GM12878 (cell line): Measurements from ENCODE around the gene WDFY4. TPM values are rescaled to one million over a fixed set of nuclear protein-coding genes. Genes with fewer than 3 reads are reported as not detected.
A peak's percentile ranks its signal among the peaks of the same experiment; 100 is the strongest.

Experiments used
- CBX3 ChIP-seq: fragments of 200-600 bp; sonication (generic); IDR thresholded peaks from 2 replicates; pipeline ENCODE4 v1.6.1; 2016; ENCODE audit warnings: low read depth, borderline replicate concordance
- CHD2 ChIP-seq: IDR thresholded peaks from 2 replicates; pipeline ENCODE4 v1.6.1; 2011; ENCODE audit warnings: low read depth, low read length, improper control_type of control experiment, borderline replicate concordance
- CREB1 ChIP-seq: IDR thresholded peaks from 2 replicates; pipeline ENCODE4 v1.6.1; 2012; ENCODE audit warnings: low read depth, mild to moderate bottlenecking, inconsistent platforms
- DPF2 ChIP-seq: fragments of 450-650 bp; IDR thresholded peaks from 2 replicates; pipeline ENCODE4 v1.6.1; 2017; ENCODE audit warnings: mild to moderate bottlenecking
- ESRRA ChIP-seq: IDR thresholded peaks from 2 replicates; pipeline ENCODE4 v1.6.1; 2012; ENCODE audit warnings: mild to moderate bottlenecking, low read length, improper control_type of control experiment
- IRF3 ChIP-seq: fragments of 450-650 bp; IDR thresholded peaks from 2 replicates; pipeline ENCODE4 v1.6.1; 2014; ENCODE audit warnings: mild to moderate bottlenecking
- IRF5 ChIP-seq: fragments of 450-650 bp; IDR thresholded peaks from 2 replicates; pipeline ENCODE4 v1.6.1; 2017; ENCODE audit warnings: borderline replicate concordance
- LARP7 ChIP-seq: fragments of 450-650 bp; IDR thresholded peaks from 2 replicates; pipeline ENCODE4 v1.6.1; 2017; ENCODE audit warnings: mild to moderate bottlenecking
- MLLT1 ChIP-seq: fragments of 450-650 bp; IDR thresholded peaks from 2 replicates; pipeline ENCODE4 v1.6.1; 2016; ENCODE audit warnings: mild to moderate bottlenecking
- MTA2 ChIP-seq: fragments of 450-650 bp; IDR thresholded peaks from 2 replicates; pipeline ENCODE4 v1.6.1; 2016; ENCODE audit warnings: low read depth, mild to moderate bottlenecking, moderate library complexity
- MXI1 ChIP-seq: fragments of 150-350 bp; IDR thresholded peaks from 2 replicates; pipeline ENCODE4 v1.6.1; 2011; ENCODE audit warnings: low read depth, mild to moderate bottlenecking, inconsistent platforms, low read length, improper control_type of control experiment
- NFXL1 ChIP-seq: fragments of 450-650 bp; IDR thresholded peaks from 2 replicates; pipeline ENCODE4 v1.6.1; 2017; ENCODE audit warnings: antibody characterized with exemption, mild to moderate bottlenecking, borderline replicate concordance
- NFYB ChIP-seq: IDR thresholded peaks from 2 replicates; pipeline ENCODE4 v1.6.1; 2011; ENCODE audit warnings: low read depth, mild to moderate bottlenecking, low read length, improper control_type of control experiment, moderate library complexity; ENCODE audit not compliant: insufficient read depth
- NRF1 ChIP-seq: conservative IDR thresholded peaks from 2 replicates; pipeline ENCODE4 v1.6.1; 2011; ENCODE audit warnings: mild to moderate bottlenecking, low read depth, low read length, improper control_type of control experiment
- PKNOX1 ChIP-seq: fragments of 450-650 bp; IDR thresholded peaks from 2 replicates; pipeline ENCODE4 v1.6.1; 2016; ENCODE audit warnings: mild to moderate bottlenecking
- PML ChIP-seq: IDR thresholded peaks from 2 replicates; pipeline ENCODE4 v1.6.1; 2012; ENCODE audit warnings: low read length, inconsistent platforms
- POU2F2 ChIP-seq: IDR thresholded peaks from 3 replicates; pipeline ENCODE4 v1.6.1; 2011; ENCODE audit warnings: low read depth, mild to moderate bottlenecking, low read length, borderline replicate concordance
- RB1 ChIP-seq: fragments of 450-650 bp; formaldehyde crosslinking; IDR thresholded peaks from 2 replicates; pipeline ENCODE4 v1.6.1; 2017; ENCODE audit warnings: mild to moderate bottlenecking, borderline replicate concordance
- RBBP5 ChIP-seq: fragments of 200-600 bp; sonication (generic); conservative IDR thresholded peaks from 2 replicates; pipeline ENCODE4 v1.6.1; 2016
- YBX1 ChIP-seq: fragments of 450-650 bp; IDR thresholded peaks from 2 replicates; pipeline ENCODE4 v1.6.1; 2016; ENCODE audit warnings: antibody characterized with exemption
- polyA plus RNA-seq, 11 experiments: library from polyadenylated mRNA; depleted of rRNA in 4 of 11; unstranded in 6 of 11; stranded (reverse) in 5 of 11; fragments of >200 nt; fragmentation: Nextera tagmentation in 4 of 11; fragmentation: Illumina TruSeq in 1 of 11; extraction: Ambion mirVana in 4 of 11; extraction: Trizol in 1 of 11; gene quantifications; 1 replicate in 1 of 11; 2 replicates in 10 of 11; pipeline versions ENCODE4 v1.2.1 to v1.2.3, GENCODE V29; 2011 to 2016; ENCODE audit warnings: inconsistent platforms in 2 of 11, missing spikeins in 2 of 11, low read depth in 1 of 11
- total RNA-seq, 4 experiments: library from RNA; depleted of rRNA in 3 of 4; stranded (reverse); fragments of >200 nt in 3 of 4; fragmentation: Illumina TruSeq in 1 of 4; extraction: Trizol in 1 of 4; gene quantifications; 2 replicates each; pipeline versions ENCODE4 v1.2.1 to v1.2.3, GENCODE V29; 2013 to 2021
- TF ChIP-seq, protein P1 (sequence below): fragments of 450-650 bp; IDR thresholded peaks from 2 replicates; pipeline ENCODE4 v1.6.1; 2017; ENCODE audit warnings: low read depth, mild to moderate bottlenecking, moderate library complexity
- TF ChIP-seq, protein P2 (sequence below): fragments of 450-650 bp; IDR thresholded peaks from 2 replicates; pipeline ENCODE4 v1.6.1; 2018; ENCODE audit warnings: mild to moderate bottlenecking, low read depth, moderate library complexity; ENCODE audit not compliant: partially characterized antibody

Gene WDFY4
- total and polyA plus RNA-seq, 10 of the 15 experiments (the other 5 are each of a cell fraction or from before 2014, with no cell fraction given), result 13.5 to 132 (median 47.3) TPM

DNA sequence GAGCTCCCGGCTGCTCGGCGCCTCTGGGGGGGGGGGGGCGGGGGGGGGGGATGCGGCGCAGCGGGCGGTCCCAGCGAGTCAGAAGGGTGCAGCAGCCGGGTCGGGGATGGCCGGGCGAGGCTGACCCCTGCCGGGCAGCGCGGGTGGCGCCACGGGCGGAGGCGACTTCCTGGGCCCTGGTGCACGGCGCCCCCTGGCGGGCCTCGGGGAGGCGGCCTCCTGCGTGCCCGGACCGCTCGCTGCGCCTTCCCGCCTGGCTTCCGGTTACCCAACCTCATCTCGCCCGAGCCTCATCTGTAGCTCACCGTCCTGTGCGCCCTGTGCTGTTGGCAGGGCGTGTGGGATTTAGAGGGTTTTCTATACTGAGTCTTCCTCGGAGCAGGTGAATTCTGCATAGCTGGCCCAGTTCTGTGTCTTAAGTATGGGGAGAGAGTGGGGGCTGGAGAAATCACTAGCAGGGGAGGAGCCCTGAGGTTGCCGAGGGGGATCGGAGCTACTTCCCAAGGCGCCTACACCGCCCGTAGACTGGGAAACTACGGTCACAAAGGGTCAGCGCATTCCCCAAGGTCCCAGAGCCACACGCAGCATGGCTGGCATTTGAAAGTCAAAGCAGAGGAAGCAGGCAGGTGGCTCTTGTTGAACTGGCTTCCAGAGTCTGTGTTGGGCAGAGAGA, 28.3 kb upstream of the WDFY4 start (continued):
- TF ChIP-seq IRF5 (no peak), PML (no peak), POU2F2 (peak; percentile 64; the same call in 1 of the 3 replicates), LARP7 (peak; percentile 96), MLLT1 (no peak), NFYB (no peak), CHD2 (no peak), RBBP5 (no peak), NRF1 (no peak), YBX1 (no peak), CREB1 (peak; percentile 27; the same call in 1 of the 2 replicates), MXI1 (peak; percentile 59; the same call in 1 of the 2 replicates), CBX3 (no peak), NFXL1 (no peak), IRF3 (peak; percentile 26; the same call in 1 of the 2 replicates), RB1 (peak; percentile 92; the same call in 1 of the 2 replicates), MTA2 (no peak), PKNOX1 (no peak), ESRRA (no peak), DPF2 (peak; percentile 64; the same call in 1 of the 2 replicates)
- TF ChIP-seq, protein P1, sequence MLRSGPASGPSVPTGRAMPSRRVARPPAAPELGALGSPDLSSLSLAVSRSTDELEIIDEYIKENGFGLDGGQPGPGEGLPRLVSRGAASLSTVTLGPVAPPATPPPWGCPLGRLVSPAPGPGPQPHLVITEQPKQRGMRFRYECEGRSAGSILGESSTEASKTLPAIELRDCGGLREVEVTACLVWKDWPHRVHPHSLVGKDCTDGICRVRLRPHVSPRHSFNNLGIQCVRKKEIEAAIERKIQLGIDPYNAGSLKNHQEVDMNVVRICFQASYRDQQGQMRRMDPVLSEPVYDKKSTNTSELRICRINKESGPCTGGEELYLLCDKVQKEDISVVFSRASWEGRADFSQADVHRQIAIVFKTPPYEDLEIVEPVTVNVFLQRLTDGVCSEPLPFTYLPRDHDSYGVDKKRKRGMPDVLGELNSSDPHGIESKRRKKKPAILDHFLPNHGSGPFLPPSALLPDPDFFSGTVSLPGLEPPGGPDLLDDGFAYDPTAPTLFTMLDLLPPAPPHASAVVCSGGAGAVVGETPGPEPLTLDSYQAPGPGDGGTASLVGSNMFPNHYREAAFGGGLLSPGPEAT, result no peak
- TF ChIP-seq, protein P2, sequence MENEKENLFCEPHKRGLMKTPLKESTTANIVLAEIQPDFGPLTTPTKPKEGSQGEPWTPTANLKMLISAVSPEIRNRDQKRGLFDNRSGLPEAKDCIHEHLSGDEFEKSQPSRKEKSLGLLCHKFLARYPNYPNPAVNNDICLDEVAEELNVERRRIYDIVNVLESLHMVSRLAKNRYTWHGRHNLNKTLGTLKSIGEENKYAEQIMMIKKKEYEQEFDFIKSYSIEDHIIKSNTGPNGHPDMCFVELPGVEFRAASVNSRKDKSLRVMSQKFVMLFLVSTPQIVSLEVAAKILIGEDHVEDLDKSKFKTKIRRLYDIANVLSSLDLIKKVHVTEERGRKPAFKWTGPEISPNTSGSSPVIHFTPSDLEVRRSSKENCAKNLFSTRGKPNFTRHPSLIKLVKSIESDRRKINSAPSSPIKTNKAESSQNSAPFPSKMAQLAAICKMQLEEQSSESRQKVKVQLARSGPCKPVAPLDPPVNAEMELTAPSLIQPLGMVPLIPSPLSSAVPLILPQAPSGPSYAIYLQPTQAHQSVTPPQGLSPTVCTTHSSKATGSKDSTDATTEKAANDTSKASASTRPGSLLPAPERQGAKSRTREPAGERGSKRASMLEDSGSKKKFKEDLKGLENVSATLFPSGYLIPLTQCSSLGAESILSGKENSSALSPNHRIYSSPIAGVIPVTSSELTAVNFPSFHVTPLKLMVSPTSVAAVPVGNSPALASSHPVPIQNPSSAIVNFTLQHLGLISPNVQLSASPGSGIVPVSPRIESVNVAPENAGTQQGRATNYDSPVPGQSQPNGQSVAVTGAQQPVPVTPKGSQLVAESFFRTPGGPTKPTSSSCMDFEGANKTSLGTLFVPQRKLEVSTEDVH, result no peak
